Right lobe of liver (tissue), 6 donors: ENCODE data around the gene KRTAP2-4. TPM values are rescaled to one million over a fixed set of nuclear protein-coding genes. Genes with fewer than 3 reads are reported as not detected.
A peak's percentile ranks its signal among the peaks of the same experiment; 100 is the strongest.
"Not testable (repeated sequence)": the region's sequence is repeated elsewhere in the genome, so short reads cannot be mapped to it uniquely, and the experiment has no call there.

Experiments used
- ATAC-seq, 4 donors: fragments of 200-7000 bp; cut with Tn5 transposase; one replicate each; pipeline ENCODE4 v1.9.1; 2020; ENCODE audit warnings: mild to moderate bottlenecking in 4 of 4, moderate library complexity in 4 of 4
- DNase-seq, 3 donors: peaks; one replicate each; pipeline ENCODE4 v3.0.0-alpha.2; 2020
- H3K27ac ChIP-seq, 3 donors: fragments of 200-600 bp; one replicate each; pipeline ENCODE4 v1.8.0; 2022
- H3K27me3 ChIP-seq, 2 donors: fragments of 200-600 bp; one replicate each; pipeline ENCODE4 v1.8.0; 2022
- H3K36me3 ChIP-seq, 4 donors: fragments of 200-600 bp; sonication (generic) in 1 of 4; one replicate each; pipeline versions ENCODE4 v1.5.1 to v1.8.0; 2017 to 2022; ENCODE audit warnings: control low read depth in 1 of 4
- H3K4me1 ChIP-seq, 4 donors: fragments of 200-600 bp; sonication (generic) in 1 of 4; one replicate each; pipeline versions ENCODE4 v1.5.1 to v1.8.0; 2017 to 2022; ENCODE audit warnings: control low read depth in 1 of 4
- H3K4me3 ChIP-seq, 3 donors: fragments of 200-600 bp; one replicate each; pipeline ENCODE4 v1.8.0; 2022
- H3K9me3 ChIP-seq, 4 donors: fragments of 200-600 bp; sonication (generic) in 1 of 4; one replicate each; pipeline versions ENCODE4 v1.5.1 to v1.8.0; 2017 to 2022; ENCODE audit warnings: control low read depth in 1 of 4
- CTCF ChIP-seq, 4 donors: fragments of 200-600 bp in 3 of 4; fragments of 450-650 bp in 1 of 4; IDR thresholded peaks; one replicate each; pipeline versions ENCODE4 v1.5.1 to v1.8.0; 2016 to 2022; ENCODE audit warnings: antibody characterized with exemption in 4 of 4, mild to moderate bottlenecking in 2 of 4
- POLR2A ChIP-seq: fragments of 450-650 bp; IDR thresholded peaks from one replicate; pipeline ENCODE4 v1.6.1; 2017; ENCODE audit warnings: antibody characterized with exemption, mild to moderate bottlenecking
- WGBS: methylation state at CpG from one replicate; pipeline ENCODE4 v1.1.6; 2018; ENCODE audit warnings: low coverage, low lambda C conversion rate; ENCODE audit not compliant: insufficient coverage; ENCODE audit errors: missing lambda C conversion rate; 5-methylcytosine and 5-hydroxymethylcytosine counted together
- intact Hi-C, 2 donors: fragments of 100-400 bp; cut with DNase I; formaldehyde crosslinking; loops; one replicate each; pipeline versions ENCODE4 v1.11.2 to v1.14.1; 2022
- total RNA-seq, 6 experiments: library from RNA; depleted of rRNA in 2 of 6; stranded (reverse); fragments of >200 nt in 2 of 6; fragmentation: NEBNext Ultra II Directional in 3 of 6; extraction: Animal tissue kit (Norgen Biotek cat#: 25700) in 3 of 6; gene quantifications; one replicate each; pipeline versions ENCODE4 v1.1.0 to v1.2.4, GENCODE V29; 2016 to 2023
- donor health status: DM: no; HTN: yes; CAD: no.
- donor health status: DM: no; HTN: no; CAD: no.
- donor health status: DM: no; HTN: no; CAD: no.
- donor health status: DM: no; HTN: yes; CAD: no.
- donor health status: DM: no; HTN: yes; CAD: no.

KRTAP2-4 gene
- total RNA-seq, 6 experiments from 2014 or later, result not detected

- WGBS, result 37% methylated on average over 2 of the region's 2 CpGs
- Histone ChIP-seq H3K36me3 (no peaks in the 10 kb centered on the region), H3K4me3 (no peak overlapping the region), H3K27me3 (no peaks in the 10 kb centered on the region), H3K27ac (no peak overlapping the region), H3K4me1 (no peaks in the 10 kb centered on the region), H3K9me3 (no peaks in the 10 kb centered on the region)
- ATAC-seq, result no peak
- intact Hi-C loops, result no loop called here
- TF ChIP-seq CTCF (IDR thresholded peaks at IDR 0.05) (no peak), POLR2A (no peak)
- DNase-seq, result no peak
Measured at GRCh38 chr17:41049110-41049509, 16.6 kb downstream of the KRTAP2-4 start.

- WGBS, result 51% methylated on average over 7 of the region's 7 CpGs
- Histone ChIP-seq H3K27ac (no peak overlapping the region), H3K4me3 (no peak overlapping the region), H3K9me3 (no peaks in the 10 kb centered on the region), H3K4me1 (no peaks in the 10 kb centered on the region), H3K27me3 (no peaks in the 10 kb centered on the region), H3K36me3 (no peaks in the 10 kb centered on the region)
- ATAC-seq (no peak), DNase-seq (no peak)
- TF ChIP-seq POLR2A, result no peak
- TF ChIP-seq CTCF (IDR thresholded peaks at IDR 0.05), result no peak
- intact Hi-C loops, result no loop called here
Measured at GRCh38 chr17:41048441-41048840, 17.2 kb downstream of the KRTAP2-4 start.

GRCh38 chr17:41046735-41047465 lies 18.8 kb downstream of the KRTAP2-4 start, which contains the start of gene KRTAP2-1:
KRTAP2-1 (minus strand) TSS chr17:41047316; CDS start chr17:41047267, 49 bp downstream.
- H3K4me3 ChIP-seq, DNase-seq, H3K27ac ChIP-seq, H3K9me3 ChIP-seq, H3K27me3 ChIP-seq, H3K4me1 ChIP-seq, intact Hi-C loops, H3K36me3 ChIP-seq: not testable (repeated sequence)
- 22% methylated on average over 5 of the region's 33 CpGs for WGBS
- peak in 1 of 4 donors; percentile 23 for ATAC-seq

- ATAC-seq, result no peak
- no peaks in the 10 kb centered on the region for H3K36me3 ChIP-seq
- TF ChIP-seq POLR2A (no peak), CTCF (IDR thresholded peaks at IDR 0.05) (no peak)
- intact Hi-C loops, result no loop called here
- no peaks in the 10 kb centered on the region for H3K4me1 ChIP-seq
- no peak overlapping the region for H3K4me3 ChIP-seq
- 89% methylated on average over 1 of the region's 1 CpG for WGBS
- H3K27ac ChIP-seq, result no peak overlapping the region
- H3K9me3 ChIP-seq, result no peaks in the 10 kb centered on the region
- no peak for DNase-seq
- H3K27me3 ChIP-seq, result no peaks in the 10 kb centered on the region
Measured at GRCh38 chr17:41042953-41043352, 22.7 kb downstream of the KRTAP2-4 start.

GRCh38 chr17:41040783-41041571 lies 24.7 kb downstream of the KRTAP2-4 start, which contains the start of gene KRTAP1-1:
KRTAP1-1 (minus strand) TSS chr17:41041450; CDS start chr17:41041397, 53 bp downstream.
- H3K27ac ChIP-seq, result not testable (repeated sequence)
- peak in 1 of 4 donors; percentile 21 for ATAC-seq

More at GRCh38 chr17:41040783-41041571, 24.7 kb downstream of the KRTAP2-4 start, which contains the start of gene KRTAP1-1:
- H3K4me3 ChIP-seq, H3K27me3 ChIP-seq, DNase-seq, H3K9me3 ChIP-seq, H3K4me1 ChIP-seq, H3K36me3 ChIP-seq, intact Hi-C loops: not testable (repeated sequence)
- WGBS, result 41% methylated on average over 5 of the region's 14 CpGs
